SK-N-MC (cell line): ENCODE measurements around the gene ARL9.

ENCODE experiments used
- EZH2 ChIP-seq: fragments of 200-600 bp; sonication (generic); IDR thresholded peaks from one replicate; pipeline ENCODE4 v1.6.1; 2017; ENCODE audit warnings: antibody characterized with exemption
- FOXP2 ChIP-seq: optimal IDR thresholded peaks from 2 replicates; pipeline ENCODE3; 2011; ENCODE audit warnings: mild to moderate bottlenecking, moderate library complexity; ENCODE audit not compliant: insufficient read depth; ENCODE audit errors: extremely low read length, control extremely low read depth
- POLR2AphosphoS5 ChIP-seq: IDR thresholded peaks from 2 replicates; pipeline ENCODE4 v1.6.1; 2012; ENCODE audit warnings: mild to moderate bottlenecking, low read depth, low read length, borderline replicate concordance

- TF ChIP-seq POLR2AphosphoS5 = no peak
- no peak for TF ChIP-seq EZH2
- no peak for TF ChIP-seq FOXP2
These were observed 29.7 kb upstream of the ARL9 start for GRCh38 chr4:56475917-56476316.
